ENCODE measurements around the gene HORMAD2.
A peak's percentile ranks its signal among the peaks of the same experiment; 100 is the strongest.
"Not testable (repeated sequence)": the region's sequence is repeated elsewhere in the genome, so short reads cannot be mapped to it uniquely, and the experiment has no call there.

Gene HORMAD2

GRCh38 chr22:30193031-30193775 is 112.9 kb downstream of the HORMAD2 start:
- no peak for DNase-seq

- no peak for DNase-seq
These were observed 115.2 kb downstream of the HORMAD2 start for GRCh38 chr22:30195245-30196140.

- DNase-seq = peak; percentile 84
These were observed 116.0 kb downstream of the HORMAD2 start for GRCh38 chr22:30196141-30196879.

- DNase-seq = no peak
These were observed 116.6 kb downstream of the HORMAD2 start for GRCh38 chr22:30196880-30197336.

GRCh38 chr22:30197389-30197788 is 117.1 kb downstream of the HORMAD2 start:
- no peak for DNase-seq

GRCh38 chr22:30198152-30198825 is 118.0 kb downstream of the HORMAD2 start:
- no peak for DNase-seq

GRCh38 chr22:30198921-30199320 is 118.7 kb downstream of the HORMAD2 start:
- DNase-seq = no peak

GRCh38 chr22:30200905-30201304 is 120.6 kb downstream of the HORMAD2 start:
- DNase-seq = not testable (repeated sequence)

- no peak for DNase-seq
These were observed 121.7 kb downstream of the HORMAD2 start for GRCh38 chr22:30201945-30202344.

GRCh38 chr22:30202531-30203006 is 122.3 kb downstream of the HORMAD2 start:
- DNase-seq = no peak

GRCh38 chr22:30204015-30204741 is 123.9 kb downstream of the HORMAD2 start:
- DNase-seq = no peak

- DNase-seq = no peak
These were observed 124.5 kb downstream of the HORMAD2 start for GRCh38 chr22:30204742-30205111.

GRCh38 chr22:30205281-30206115 is 125.2 kb downstream of the HORMAD2 start:
- peak; percentile 85 for DNase-seq

GRCh38 chr22:30206944-30207343 is 126.7 kb downstream of the HORMAD2 start:
- DNase-seq = peak; percentile 37

GRCh38 chr22:30208631-30209603 is 128.7 kb downstream of the HORMAD2 start:
- DNase-seq = no peak

- no peak for DNase-seq
These were observed 129.4 kb downstream of the HORMAD2 start for GRCh38 chr22:30209642-30210041.

- DNase-seq = no peak
These were observed 130.1 kb downstream of the HORMAD2 start for GRCh38 chr22:30210235-30210909.

- no peak for DNase-seq
These were observed 131.0 kb downstream of the HORMAD2 start for GRCh38 chr22:30211124-30211820.

Measured in GOT3 (cell line).